Inflammatory macrophage treated with lipopolysaccharide for 1 hour (primary cell): ENCODE results near the gene CDHR3.
"Not testable (repeated sequence)": the region's sequence is repeated elsewhere in the genome, so short reads cannot be mapped to it uniquely, and the experiment has no call there.

Source experiments
- DNase-seq, 2 donors: peaks; one replicate each; pipeline ENCODE4 v3.0.0-alpha.2; 2020 to 2022

Gene CDHR3

DNA sequence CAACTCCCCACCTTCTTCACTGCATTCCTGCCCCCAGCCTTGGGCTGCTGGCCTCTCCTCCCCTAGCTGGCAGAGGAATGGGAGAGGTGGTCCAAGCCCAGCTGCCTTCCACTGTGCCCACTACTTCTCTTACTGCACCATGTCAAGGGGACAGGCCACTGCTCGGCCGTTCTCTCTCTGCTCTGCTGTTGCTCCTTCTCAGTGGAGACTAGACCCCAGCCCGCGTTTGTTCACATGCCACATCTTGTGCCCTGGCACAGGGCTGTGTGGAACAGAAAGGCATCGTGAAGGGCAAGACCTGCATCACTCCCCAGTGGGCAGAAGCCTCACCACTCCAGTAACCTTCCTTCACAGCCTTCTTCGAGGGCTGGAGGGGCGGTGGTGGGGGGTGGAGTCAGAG, 711 bp upstream of the CDHR3 start:
- no peak for DNase-seq

DNA sequence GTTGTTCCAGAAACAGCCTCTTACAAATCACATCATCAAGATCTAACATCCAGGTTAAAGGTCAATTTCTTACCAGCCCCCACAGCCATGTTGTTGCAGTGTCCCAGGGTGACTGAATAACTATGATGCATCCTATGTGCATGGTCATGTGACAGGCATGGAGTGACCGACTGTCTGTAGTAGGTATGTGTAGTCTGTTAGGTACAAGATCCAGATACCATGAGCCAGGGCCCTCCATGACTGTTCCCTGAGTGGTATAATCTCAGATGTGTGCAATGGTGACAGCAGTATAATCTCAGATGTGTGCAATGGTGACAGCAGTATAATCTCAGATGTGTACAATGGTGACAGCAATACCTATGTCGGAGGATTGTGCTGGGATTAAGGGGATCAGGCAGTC, 8.8 kb downstream of the CDHR3 start:
- no peak for DNase-seq

DNA sequence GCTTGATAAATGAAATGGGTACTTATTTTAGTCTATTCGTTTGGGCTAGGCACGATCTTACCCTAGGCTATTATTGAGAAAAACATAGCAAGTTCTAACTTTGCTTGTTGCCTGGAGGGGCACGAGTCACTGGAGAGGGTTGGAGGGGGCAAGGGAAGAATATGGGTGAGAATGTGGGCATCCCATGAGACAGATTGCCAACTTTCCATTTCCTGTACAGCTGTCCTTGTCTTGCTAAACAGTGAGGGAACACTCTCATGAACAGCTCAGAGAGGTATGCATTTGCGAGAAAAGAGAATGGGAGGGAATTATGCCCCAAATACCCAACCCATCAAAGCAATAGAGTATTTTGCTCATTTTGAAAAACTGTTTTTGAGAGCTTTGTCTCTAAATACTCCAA, 9.2 kb downstream of the CDHR3 start:
- no peak for DNase-seq

DNA sequence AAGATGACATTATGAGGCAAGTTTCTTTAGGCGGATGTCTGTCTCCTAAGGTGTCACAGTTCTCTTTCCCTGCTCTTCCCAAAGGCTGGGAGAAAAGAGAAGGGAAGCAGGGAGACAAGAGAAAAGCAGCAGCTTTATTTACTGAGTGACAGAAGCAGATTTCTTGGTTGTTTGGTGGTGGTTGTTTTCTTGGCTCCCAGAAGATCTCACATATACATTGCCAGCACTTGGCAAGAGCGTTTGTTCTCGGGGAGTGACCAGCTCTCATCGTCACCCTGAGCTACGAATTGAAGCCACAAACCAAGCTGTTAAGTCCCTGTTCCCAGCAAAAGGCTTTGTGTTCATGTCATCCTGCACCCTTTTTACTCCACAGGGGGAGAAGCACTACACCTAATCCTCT, 11.4 kb downstream of the CDHR3 start:
- DNase-seq: no peak

DNA sequence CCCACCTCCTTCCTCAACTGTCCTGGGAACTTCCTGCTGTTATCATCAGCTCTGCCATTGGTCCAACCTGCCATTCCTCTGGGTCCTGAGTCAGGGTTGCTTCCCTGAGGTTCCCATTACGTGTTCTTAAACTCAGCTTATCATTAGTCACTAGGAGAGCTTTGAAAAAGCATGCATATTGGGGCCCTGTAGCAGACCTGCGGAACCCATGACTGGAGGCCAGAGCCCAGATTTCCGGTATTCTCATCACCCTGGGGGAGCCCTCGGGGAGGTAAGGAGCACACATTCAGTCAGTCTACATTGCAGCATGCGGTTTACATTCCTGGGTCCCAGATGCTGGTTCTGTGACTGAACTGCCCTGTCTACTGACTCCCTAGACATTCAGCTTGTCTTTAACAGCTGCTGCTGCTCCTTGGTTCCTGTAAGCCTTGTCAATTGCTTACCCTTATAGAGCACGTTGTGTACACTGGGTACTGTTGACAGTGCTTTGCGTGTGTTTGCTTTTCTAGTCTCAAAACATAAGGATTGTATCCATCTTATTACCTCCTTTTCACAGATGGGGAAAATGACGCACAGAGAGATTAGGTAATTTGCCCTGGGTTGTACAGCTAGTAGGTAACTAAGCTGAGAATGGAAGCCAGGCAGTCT, 12.8 kb downstream of the CDHR3 start:
- no peak for DNase-seq

DNA sequence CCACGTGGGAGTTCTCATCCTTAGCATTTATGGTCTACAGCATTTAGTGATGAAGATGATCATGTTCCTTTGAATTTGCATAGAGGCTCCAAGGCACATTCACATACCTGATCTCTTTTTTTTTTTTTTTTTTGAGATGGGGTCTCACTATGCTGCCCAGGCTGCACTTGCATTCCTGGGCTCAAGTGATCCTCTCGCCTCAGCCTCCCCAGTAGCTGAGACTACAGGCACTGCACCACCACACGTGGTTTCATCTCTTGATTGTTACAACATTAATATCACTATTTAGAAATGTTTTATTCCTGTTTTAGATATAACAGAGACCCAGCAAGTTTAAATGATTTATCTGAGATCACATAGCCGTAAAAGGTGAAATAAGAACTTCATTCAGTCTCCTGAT, 13.8 kb downstream of the CDHR3 start:
- DNase-seq: no peak

DNA sequence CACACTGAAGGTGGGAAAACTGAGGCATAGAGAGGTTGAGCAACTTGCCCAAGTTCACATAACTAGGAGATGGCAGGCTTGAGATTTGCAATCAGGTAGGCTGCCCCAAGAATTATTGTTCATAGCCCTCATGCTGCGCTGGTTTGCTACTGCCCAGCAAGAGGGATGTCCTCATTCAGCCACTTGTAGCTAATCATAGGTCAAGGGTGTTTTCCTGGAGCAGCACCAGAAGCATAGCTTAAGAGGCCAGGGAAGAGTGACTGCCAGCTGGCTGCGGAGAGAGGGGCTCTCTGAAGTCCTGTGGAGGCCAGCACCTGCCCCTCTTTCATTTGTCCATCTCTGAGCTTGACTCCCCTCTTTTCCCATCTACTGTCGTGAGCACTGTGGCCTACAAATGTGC, 15.0 kb downstream of the CDHR3 start:
- no peak for DNase-seq

DNA sequence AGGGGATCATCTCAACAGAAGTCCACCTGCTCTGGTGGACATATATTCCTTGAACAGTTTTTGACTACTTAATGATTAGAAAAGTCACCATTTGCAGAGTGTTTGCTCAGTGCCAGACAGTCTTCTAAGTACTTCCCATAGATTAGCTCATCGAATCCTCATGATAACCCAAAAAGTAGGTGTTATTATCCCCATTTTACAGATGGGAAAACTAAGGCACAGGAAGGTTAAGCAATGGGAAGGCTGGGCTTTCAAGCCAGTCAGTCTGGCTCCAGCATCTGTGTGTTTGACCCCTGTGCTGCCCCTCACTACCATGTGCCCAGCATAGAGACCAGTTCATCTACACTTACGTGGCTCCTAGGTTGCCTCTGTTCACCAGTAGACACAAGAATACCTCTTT, 15.9 kb downstream of the CDHR3 start:
- no peak for DNase-seq

DNA sequence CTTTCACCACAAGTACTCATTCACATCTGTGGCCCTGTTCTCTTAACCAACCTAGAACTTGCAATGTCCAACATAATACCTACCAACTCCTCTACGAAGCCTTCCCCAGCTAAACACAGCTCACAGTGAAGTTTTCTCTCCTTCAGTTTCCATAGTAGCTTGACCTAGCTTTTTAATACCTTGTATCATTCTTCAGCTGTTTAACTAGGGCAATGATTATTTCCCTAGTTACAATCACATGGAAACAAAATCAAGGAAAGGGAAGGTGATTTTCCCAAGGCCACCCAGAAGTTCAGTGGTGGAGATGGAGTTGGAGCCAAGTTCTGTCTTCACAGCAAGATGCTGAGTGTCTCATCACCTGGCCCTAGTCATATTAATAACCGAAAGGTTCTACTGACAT, 16.3 kb downstream of the CDHR3 start:
- DNase-seq: no peak

DNA sequence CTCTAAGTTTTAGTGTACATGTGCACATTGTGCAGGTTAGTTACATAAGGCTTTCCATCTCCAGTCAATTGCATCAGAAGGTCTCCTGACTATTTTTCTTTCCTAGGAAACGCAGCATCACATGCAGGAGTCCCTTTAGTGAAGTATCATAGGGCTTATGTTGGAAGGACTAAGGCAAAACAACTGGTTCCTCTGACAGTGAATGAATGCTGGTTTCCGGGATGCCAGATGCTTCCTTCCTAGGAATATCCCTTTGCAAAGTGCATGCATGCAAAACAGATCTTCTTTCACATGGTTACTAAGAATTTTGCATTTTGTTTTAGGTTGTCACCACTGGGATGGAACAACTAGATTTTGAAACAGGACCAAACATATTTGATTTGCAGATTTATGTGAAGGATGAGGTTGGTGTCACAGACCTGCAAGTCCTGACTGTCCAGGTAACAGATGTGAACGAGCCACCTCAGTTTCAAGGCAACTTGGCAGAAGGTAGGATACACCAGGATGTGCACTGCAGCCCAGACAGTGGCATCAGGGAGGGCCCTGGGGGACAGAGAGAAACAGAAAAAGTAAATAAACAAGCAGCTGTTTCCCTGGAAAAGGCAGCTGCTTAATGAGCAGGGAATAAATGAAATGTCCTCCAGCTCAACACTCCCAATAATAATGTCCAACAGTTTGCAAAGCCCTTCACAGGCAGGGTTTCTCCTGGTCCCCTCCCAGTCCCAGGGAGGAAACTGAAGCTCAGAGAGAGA, 17.8 kb downstream of the CDHR3 start:
- no peak for DNase-seq

DNA sequence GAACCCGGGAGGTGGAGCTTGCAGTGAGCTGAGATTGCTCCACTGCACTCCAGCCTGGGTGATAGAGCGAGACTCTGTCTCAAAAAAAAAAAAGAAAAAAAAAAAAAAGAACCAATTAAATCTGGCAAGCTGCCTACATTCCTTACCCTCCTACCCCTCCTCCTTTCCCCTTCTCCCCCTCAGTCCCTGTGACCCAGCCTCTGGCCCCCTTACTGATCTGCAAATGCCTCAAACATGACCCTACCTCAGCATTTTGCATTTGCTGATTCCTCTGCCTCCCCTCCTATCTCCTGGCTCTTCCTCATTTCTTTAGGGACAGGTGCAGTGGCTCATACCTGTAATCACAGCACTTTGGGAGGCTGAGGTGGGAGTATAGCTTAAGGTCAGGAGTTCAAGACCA, 19.3 kb downstream of the CDHR3 start:
- no peak for DNase-seq

DNA sequence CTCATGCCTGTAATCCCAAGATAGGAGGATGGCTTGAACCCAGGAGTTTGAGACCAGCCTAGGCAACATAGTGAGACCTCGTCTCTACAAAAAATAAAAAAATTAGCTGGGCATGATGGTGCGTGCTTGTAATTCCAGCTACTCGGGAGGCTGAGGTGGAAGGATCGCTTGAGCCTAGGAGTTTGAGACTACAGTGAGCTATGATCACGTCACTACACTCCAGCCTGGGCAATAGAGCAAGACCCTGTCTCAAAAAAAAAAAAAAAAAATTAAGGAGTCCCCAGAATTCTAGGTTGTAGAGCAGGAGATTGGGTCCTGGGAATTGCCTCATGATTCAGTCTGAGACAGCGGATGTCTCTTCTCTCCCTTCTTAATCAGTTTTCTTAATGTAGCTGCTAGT, 21.7 kb downstream of the CDHR3 start:
- not testable (repeated sequence) for DNase-seq

DNA sequence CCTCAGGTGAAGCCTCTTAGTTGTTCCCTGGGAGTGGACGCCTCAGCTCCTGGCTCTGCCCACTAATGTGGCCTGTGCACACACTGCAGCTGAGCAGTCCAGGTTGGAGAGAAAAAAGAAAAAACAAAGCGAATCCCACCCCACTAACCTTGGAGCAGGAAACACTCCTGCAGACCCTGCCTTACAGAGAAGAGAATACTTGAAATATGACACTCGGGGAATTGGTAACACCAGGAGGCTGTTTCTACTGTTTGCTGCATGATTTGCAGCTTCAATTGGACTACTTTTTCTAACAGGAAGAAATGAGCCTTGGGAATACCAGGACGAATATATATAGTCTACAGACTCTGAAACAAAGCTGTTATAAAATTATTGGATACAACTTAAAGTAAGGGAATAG, 22.2 kb downstream of the CDHR3 start:
- no peak for DNase-seq

DNA sequence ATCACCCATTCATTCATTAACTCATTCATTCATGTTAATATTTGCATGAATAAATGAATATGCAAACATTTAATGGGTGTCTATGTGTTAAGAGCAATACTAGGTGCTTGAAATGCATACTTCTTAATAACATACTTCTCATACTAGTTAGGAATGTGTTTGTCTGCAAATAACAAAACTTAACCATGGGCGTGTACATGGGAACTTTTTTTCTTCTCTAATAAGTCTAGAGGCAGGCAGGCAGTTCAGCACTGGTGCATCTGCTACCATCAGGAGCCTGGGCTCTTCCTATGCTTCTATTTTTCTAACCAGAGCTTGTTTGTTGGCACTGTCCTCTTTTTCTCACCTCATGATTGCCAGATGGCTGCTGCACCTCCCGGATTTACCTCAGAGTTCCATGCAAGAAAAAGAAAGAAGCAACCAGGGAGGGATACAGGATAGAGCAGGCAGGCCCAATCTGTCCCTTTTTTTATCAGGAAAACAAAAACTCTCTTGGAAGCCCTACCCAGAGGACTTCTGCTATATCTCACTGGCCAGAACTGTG, 22.7 kb downstream of the CDHR3 start:
- no peak for DNase-seq

DNA sequence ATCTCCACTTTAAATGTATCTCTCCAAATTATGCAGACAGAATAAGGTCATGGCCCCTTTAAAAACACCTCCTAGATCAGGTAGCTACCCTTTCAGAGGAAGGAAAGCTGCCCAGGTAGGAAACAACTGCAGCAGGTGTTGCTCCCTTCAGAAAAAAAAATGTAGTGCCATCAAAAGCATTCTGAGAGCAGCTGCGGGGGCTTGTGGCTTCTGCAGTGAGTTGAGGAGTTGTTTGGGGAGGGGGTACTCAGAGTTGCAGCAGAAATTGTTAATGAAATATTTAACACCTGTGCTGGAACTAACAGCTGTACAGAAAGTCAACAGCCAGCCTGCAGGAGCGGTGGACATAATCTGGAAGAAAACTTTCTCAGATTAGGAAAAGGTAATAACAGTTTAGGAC, 24.0 kb downstream of the CDHR3 start:
- no peak for DNase-seq

DNA sequence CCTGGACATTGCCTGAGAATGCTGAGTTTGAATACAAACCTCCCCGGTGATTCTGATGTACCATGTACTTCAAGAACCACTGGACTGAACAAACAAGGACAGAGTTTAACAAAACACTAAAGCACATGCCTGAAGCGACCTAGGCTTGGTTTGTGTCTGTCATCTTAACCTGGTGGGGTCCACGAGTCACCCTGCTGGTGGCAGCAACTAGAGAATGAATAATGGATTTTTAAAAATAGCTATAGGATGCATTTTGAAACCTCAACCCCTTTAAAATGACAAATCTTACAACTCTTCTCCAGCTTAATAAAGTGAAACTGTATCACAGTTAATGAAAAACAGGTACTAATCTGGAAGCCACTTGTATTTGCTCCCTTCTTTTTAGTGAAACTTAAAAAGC, 25.2 kb downstream of the CDHR3 start:
- DNase-seq: no peak

DNA sequence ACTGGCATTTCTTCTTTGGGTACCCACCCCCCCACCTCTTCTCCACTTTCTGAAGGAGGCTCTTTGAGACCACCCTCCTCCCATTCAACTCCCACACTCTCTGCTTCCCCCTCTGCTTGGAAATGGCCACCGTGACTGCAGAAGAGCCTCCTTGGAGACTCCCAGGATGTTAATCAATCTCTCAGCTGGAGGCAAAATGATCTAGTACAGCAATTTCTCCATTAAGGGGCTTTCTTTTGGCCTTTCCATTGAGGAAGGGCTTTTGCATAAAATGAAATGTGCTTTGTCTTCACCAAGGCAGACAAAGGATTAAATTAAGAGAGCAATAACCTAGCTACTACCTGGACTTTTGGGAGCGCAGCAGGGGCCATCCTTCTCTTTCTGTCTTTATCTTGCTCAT, 26.1 kb downstream of the CDHR3 start:
- no peak for DNase-seq

DNA sequence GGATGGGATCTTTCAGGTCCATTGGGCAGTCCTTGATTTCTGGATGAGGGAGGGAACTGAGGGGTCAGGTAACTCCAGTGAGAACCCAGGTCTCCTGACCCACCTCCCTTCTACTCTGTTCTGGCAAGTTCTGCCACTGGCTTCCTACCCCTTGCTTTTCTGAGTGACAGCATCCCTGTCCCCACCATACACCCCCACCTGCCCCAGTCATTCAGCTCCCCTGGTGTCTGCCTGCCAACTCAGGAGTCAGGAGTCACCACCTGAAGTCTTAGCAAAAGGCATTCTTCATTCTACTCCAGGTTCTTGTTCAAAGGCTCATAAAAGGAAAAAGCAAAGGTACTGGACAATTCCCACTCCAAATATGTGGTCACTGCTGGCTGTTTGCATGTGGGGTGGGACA, 26.6 kb downstream of the CDHR3 start:
- no peak for DNase-seq

DNA sequence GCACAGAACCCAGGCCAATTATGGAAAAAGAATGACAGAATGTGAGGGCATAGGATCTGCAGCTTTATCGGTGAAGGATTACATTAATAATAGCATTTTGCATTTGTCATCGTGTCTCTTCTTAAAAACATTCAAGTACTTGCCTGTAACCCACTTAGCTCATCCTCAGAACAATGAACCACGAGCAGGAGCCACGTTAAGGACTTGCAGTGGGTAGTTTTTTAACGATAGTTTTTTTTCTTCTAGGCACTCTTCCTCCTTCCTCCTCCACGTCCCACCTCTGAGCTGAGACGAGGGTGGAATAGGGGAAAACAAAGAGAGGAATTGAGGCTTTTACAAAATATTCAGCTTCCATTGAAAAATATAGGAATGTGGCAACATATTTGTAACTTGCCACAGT, 27.1 kb downstream of the CDHR3 start:
- DNase-seq: no peak

DNA sequence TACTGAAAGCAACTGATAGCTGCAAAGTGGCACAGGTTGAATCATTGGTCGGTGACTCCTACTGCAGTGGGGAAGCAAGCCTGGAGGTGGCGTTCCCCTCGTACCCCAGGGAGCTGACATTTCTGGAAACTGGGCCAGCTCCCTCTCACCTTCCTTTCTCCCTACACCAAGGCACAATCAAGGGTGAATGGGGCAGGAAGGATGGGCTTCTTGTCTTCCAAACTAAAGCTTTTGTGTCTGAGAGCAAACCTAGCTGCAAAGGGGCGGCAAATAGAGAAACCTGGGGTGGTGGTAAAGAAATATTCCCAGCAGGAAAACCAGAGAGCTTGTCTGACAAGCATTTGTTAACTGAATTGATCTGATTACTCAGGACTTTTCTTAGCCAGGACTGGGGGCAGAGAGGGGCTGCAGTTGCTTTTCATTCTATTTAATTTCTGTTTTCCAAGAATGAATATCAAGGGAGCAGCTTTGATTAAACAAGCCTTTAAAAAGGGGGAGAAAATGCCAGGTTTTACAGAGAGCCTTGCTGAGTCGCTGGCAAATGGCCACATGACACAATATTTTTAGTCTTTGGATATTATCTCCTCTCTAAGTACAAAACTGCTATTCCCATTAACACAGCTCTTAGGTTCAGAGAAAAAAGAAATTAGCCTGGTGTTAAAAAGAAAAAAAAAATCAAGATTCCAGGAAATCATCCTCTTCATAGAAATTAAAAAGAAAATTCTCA, 27.8 kb downstream of the CDHR3 start:
- no peak for DNase-seq

DNA sequence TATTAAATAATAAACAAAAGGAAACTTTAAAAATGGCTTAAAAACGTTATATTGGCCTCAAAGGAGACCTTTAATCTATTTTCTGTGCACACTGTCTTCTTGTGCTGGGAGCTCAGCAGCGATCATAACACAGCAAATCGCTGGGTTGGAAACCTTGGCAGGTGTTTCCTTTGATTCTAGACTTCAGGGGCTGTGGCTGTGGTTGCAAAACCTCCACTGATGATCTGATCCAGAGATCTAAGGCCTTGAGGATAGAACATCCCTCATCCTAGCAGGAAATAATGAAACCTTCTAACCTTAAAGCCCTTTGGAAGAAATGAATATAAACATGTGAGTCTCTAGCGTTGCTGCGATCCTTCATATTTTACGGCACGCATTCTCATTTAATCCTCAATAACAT, 29.8 kb downstream of the CDHR3 start:
- no peak for DNase-seq

DNA sequence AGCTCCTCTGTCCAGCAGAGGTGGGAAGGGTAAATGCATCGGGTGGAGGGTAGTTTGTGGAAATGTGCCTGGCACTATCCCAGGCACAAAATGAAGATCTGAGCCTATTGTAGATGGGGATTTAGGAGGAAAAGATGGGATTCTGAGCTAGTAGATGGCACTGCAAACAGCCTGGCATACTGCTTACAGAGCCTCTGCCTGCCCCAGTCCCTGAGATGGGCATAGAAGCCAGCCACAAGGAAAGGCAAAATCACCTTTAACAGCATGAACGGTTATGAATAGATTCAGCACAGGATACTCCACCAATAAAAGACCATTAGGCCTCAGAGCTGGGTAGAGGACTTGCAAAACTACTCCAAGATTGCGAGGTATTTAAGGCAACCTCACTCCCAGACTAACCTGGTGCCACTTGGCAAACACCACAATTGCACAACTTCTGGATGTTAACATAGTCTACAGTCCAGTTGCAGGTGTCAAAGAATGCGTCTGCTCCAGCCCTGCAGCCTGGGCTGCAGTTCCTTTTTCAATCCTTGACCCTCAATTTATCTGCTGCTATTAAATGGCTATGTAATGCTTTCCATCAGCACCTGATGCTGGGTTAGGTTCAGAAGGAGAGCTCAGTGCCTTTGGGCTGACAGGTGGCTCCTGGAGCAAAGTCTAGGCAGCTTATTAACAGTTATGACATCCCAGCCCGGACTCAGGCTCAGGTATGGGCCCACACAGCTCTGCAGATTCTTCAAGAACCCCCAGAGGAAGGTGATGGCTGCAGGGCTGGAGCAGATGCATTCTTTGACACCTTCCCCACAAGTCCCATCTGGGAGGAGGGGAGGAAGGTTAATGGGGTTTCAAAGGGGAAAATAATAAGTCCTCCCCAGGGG, 34.0 kb downstream of the CDHR3 start:
- DNase-seq: no peak

DNA sequence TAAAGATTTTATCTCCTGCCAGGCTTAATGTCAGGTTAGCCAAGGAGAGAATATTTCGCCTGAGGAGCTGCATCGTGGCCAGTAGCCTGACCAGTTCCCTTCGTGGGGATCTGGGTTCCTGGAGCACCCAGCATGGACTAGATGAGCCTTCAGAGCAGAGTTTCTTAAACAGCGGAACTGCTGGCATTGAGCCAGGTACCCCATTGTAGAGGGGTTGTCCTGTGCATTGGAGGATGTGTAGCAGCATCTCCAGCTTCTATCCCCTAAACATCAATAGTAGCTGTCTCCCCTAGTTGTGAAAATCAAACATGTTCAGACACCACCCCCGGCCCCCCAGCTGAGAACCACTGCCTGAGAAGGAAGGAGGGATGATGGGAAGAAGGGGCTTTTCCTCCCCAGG, 36.2 kb downstream of the CDHR3 start:
- no peak for DNase-seq
